ENCODE data around the gene CAV2.

CAV2 gene

GRCh38 chr7:116497708-116498107, 1.8 kb upstream of the CAV2 start:
- H3K79me2 ChIP-seq (ENCODE audit: control insufficient read depth, low read length) = no peaks in the 10 kb centered on the region
- no peaks in the 10 kb centered on the region for H3K9me2 ChIP-seq (replicated peaks; ENCODE audit: control insufficient read depth, low read length)
- TF ChIP-seq EZH2phosphoT487 (IDR thresholded peaks at IDR 0.05; ENCODE audit: borderline replicate concordance, low read length) (no peak), CTCF (IDR thresholded peaks at IDR 0.05; ENCODE audit: low read depth, low read length, poor library complexity, severe bottlenecking) (no peak)
- H3K27ac ChIP-seq (ENCODE audit: low read depth, low read length) = no peak overlapping the region
- H3K9me3 ChIP-seq (ENCODE audit: control insufficient read depth, insufficient read depth, low read length) = 0 out of 2 replicates have a peak, but pooled peaks cover 6% of the 10 kb centered on the region
- no peak overlapping the region for H3K4me2 ChIP-seq (ENCODE audit: low read length)
- H3K27me3 ChIP-seq (ENCODE audit: control insufficient read depth, low read length) = peaks cover 9% of the 10 kb centered on the region; the same call in 1 of the 2 replicates
- no peak overlapping the region for H3K4me3 ChIP-seq (ENCODE audit: low read length)
- no peaks in the 10 kb centered on the region for H4K20me1 ChIP-seq (ENCODE audit: control insufficient read depth, insufficient read depth, low read depth, low read length)
- H3K4me1 ChIP-seq (ENCODE audit: control insufficient read depth, low read length) = no peaks in the 10 kb centered on the region
- no peaks in the 10 kb centered on the region for H3F3A ChIP-seq (ENCODE audit: control insufficient read depth, insufficient read depth)
- H3K36me3 ChIP-seq (ENCODE audit: control insufficient read depth, low read length) = no peaks in the 10 kb centered on the region

- no peak overlapping the region for H3K27ac ChIP-seq (ENCODE audit: low read depth, low read length)
- H3K4me1 ChIP-seq (ENCODE audit: control insufficient read depth, low read length) = no peaks in the 10 kb centered on the region
- no peaks in the 10 kb centered on the region for H4K20me1 ChIP-seq (ENCODE audit: control insufficient read depth, insufficient read depth, low read depth, low read length)
- no peaks in the 10 kb centered on the region for H3K9me2 ChIP-seq (replicated peaks; ENCODE audit: control insufficient read depth, low read length)
- no peaks in the 10 kb centered on the region for H3K79me2 ChIP-seq (ENCODE audit: control insufficient read depth, low read length)
- peaks cover 9% of the 10 kb centered on the region; the same call in 1 of the 2 replicates for H3K27me3 ChIP-seq (ENCODE audit: control insufficient read depth, low read length)
- H3K36me3 ChIP-seq (ENCODE audit: control insufficient read depth, low read length) = no peaks in the 10 kb centered on the region
- H3K4me2 ChIP-seq (ENCODE audit: low read length) = no peak overlapping the region
- no peaks in the 10 kb centered on the region for H3F3A ChIP-seq (ENCODE audit: control insufficient read depth, insufficient read depth)
- TF ChIP-seq EZH2phosphoT487 (IDR thresholded peaks at IDR 0.05; ENCODE audit: borderline replicate concordance, low read length) (no peak), CTCF (IDR thresholded peaks at IDR 0.05; ENCODE audit: low read depth, low read length, poor library complexity, severe bottlenecking) (no peak)
- no peak overlapping the region for H3K4me3 ChIP-seq (ENCODE audit: low read length)
- H3K9me3 ChIP-seq (ENCODE audit: control insufficient read depth, insufficient read depth, low read length) = 0 out of 2 replicates have a peak, but pooled peaks cover 6% of the 10 kb centered on the region
These were observed 728 bp downstream of the CAV2 start for GRCh38 chr7:116500078-116500853.

- H3K27ac ChIP-seq (ENCODE audit: low read depth, low read length) = no peak overlapping the region
- TF ChIP-seq CTCF (IDR thresholded peaks at IDR 0.05; ENCODE audit: low read depth, low read length, poor library complexity, severe bottlenecking) (no peak), EZH2phosphoT487 (IDR thresholded peaks at IDR 0.05; ENCODE audit: borderline replicate concordance, low read length) (no peak)
- H3K36me3 ChIP-seq (ENCODE audit: control insufficient read depth, low read length) = no peaks in the 10 kb centered on the region
- H3K9me3 ChIP-seq (ENCODE audit: control insufficient read depth, insufficient read depth, low read length) = 0 out of 2 replicates have a peak, but pooled peaks cover 6% of the 10 kb centered on the region
- H3K9me2 ChIP-seq (replicated peaks; ENCODE audit: control insufficient read depth, low read length) = no peaks in the 10 kb centered on the region
- no peak overlapping the region for H3K4me3 ChIP-seq (ENCODE audit: low read length)
- H4K20me1 ChIP-seq (ENCODE audit: control insufficient read depth, insufficient read depth, low read depth, low read length) = no peaks in the 10 kb centered on the region
- H3K79me2 ChIP-seq (ENCODE audit: control insufficient read depth, low read length) = no peaks in the 10 kb centered on the region
- no peaks in the 10 kb centered on the region for H3K4me1 ChIP-seq (ENCODE audit: control insufficient read depth, low read length)
- no peaks in the 10 kb centered on the region for H3F3A ChIP-seq (ENCODE audit: control insufficient read depth, insufficient read depth)
- H3K27me3 ChIP-seq (ENCODE audit: control insufficient read depth, low read length) = peaks cover 9% of the 10 kb centered on the region; the same call in 1 of the 2 replicates
- H3K4me2 ChIP-seq (ENCODE audit: low read length) = no peak overlapping the region
These were observed 2.1 kb downstream of the CAV2 start for GRCh38 chr7:116501425-116502167.

All from DOHH2 (cell line).